ENCODE data around the gene BMP3. TPM values are rescaled to one million over a fixed set of nuclear protein-coding genes. Genes with fewer than 3 reads are reported as not detected.
A peak's percentile ranks its signal among the peaks of the same experiment; 100 is the strongest.

Gene BMP3
- total and polyA plus RNA-seq, 4 donors, result 0.47 TPM; not detected in 3

GRCh38 chr4:81069706-81070331, 39.3 kb downstream of the BMP3 start:
- Histone ChIP-seq H3K4me3 (ENCODE audit: low read depth in 1 of 3, low read length in 3 of 3) (no peak overlapping the region), H3K4me1 (ENCODE audit: control insufficient read depth in 4 of 4, insufficient read depth in 4 of 4, low read length in 3 of 4) (no peaks in the 10 kb centered on the region), H3K9me3 (ENCODE audit: control insufficient read depth in 4 of 4, low read length in 3 of 4) (no peaks in the 10 kb centered on the region), H3K36me3 (ENCODE audit: control insufficient read depth in 4 of 4, insufficient read depth in 3 of 4, low read depth in 1 of 4, low read length in 3 of 4) (no peaks in the 10 kb centered on the region), H3K27ac (ENCODE audit: low read depth in 1 of 2, low read length in 2 of 2) (no peak overlapping the region), H3K9ac (ENCODE audit: low read depth in 1 of 2, low read length in 2 of 2) (no peak overlapping the region), H3K27me3 (ENCODE audit: control insufficient read depth in 4 of 4, insufficient read depth in 4 of 4, low read length in 3 of 4) (no peaks in the 10 kb centered on the region)
- 8% methylated on average over 6 of the region's 6 CpGs for WGBS
- TF ChIP-seq FOXA2 (IDR thresholded peaks at IDR 0.05) (peak; percentile 44), YY1 (IDR thresholded peaks at IDR 0.05) (no peak), RXRA (IDR thresholded peaks at IDR 0.05) (peak in 1 of 2 donors; percentile 31), CTCF (IDR thresholded peaks at IDR 0.05; ENCODE audit: low read depth, low read length, missing input control) (peak; percentile 86), MAX (IDR thresholded peaks at IDR 0.05) (no peak), RAD21 (IDR thresholded peaks at IDR 0.05) (peak; percentile 82 to 89)
- peak; percentile 44 for DNase-seq (ENCODE audit: low spot score)

GRCh38 chr4:81071013-81071412, 40.5 kb downstream of the BMP3 start:
- TF ChIP-seq REST (IDR thresholded peaks at IDR 0.05) (no peak), JUND (IDR thresholded peaks at IDR 0.05) (no peak), FOXA1 (IDR thresholded peaks at IDR 0.05) (no peak), ATF3 (IDR thresholded peaks at IDR 0.05) (no peak), ZBTB33 (IDR thresholded peaks at IDR 0.05) (no peak), EGR1 (IDR thresholded peaks at IDR 0.05; ENCODE audit: low read depth in 2 of 2) (no peak), SP1 (IDR thresholded peaks at IDR 0.05) (no peak), NR2F2 (IDR thresholded peaks at IDR 0.05) (no peak), RXRA (IDR thresholded peaks at IDR 0.05) (no peak), FOXA2 (IDR thresholded peaks at IDR 0.05) (no peak), RAD21 (IDR thresholded peaks at IDR 0.05) (no peak), HNF4A (conservative IDR thresholded peaks at IDR 0.05) (no peak), YY1 (IDR thresholded peaks at IDR 0.05) (no peak), GABPA (IDR thresholded peaks at IDR 0.05 in 1 of 2, conservative IDR thresholded peaks at IDR 0.05 in 1 of 2) (no peak), TAF1 (conservative IDR thresholded peaks at IDR 0.05) (no peak), HNF4G (IDR thresholded peaks at IDR 0.05) (no peak), CTCF (IDR thresholded peaks at IDR 0.05; ENCODE audit: low read depth, low read length, missing input control) (no peak)
- no peak overlapping the region for H3K27ac ChIP-seq (ENCODE audit: low read depth in 1 of 2, low read length in 2 of 2)
- no peaks in the 10 kb centered on the region for H3K4me1 ChIP-seq (ENCODE audit: control insufficient read depth in 4 of 4, insufficient read depth in 4 of 4, low read length in 3 of 4)
- no peaks in the 10 kb centered on the region for H3K9me3 ChIP-seq (ENCODE audit: control insufficient read depth in 4 of 4, low read length in 3 of 4)
- H3K36me3 ChIP-seq (ENCODE audit: control insufficient read depth in 4 of 4, insufficient read depth in 3 of 4, low read depth in 1 of 4, low read length in 3 of 4), result no peaks in the 10 kb centered on the region
- H3K27me3 ChIP-seq (ENCODE audit: control insufficient read depth in 4 of 4, insufficient read depth in 4 of 4, low read length in 3 of 4), result peaks cover 0 to 2% (median 0%) of the 10 kb centered on the region in 4 donors
- WGBS, result 24% methylated on average over 2 of the region's 2 CpGs
- H3K9ac ChIP-seq (ENCODE audit: low read depth in 1 of 2, low read length in 2 of 2), result no peak overlapping the region
- no peak for DNase-seq (ENCODE audit: low spot score)
- H3K4me3 ChIP-seq (ENCODE audit: low read depth in 1 of 3, low read length in 3 of 3), result no peak overlapping the region
